ENCODE data around the gene OPCML.

The OPCML gene

DNA sequence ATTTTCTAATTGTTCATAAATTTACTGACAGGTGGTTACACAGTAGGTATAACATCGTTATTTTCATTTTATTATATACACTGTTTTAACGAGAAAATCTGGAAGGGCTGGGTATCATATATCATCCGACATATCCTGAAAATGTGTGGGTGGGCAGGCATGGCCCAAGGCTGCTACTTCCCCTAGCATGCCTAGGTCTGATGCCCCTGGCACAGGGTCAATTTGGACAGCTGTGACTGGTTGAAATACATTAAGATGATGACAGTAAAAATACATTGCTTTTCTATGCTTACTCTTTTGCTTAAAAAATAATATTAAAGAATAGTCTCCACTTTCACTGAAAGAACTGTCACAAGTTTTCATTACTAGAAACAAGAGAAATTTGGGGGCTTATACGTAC lies 908.8 kb downstream of the OPCML start:
- H3K27ac ChIP-seq (ENCODE audit: low read depth, low read length, poor library complexity, severe bottlenecking): no peak overlapping the region
- no peaks in the 10 kb centered on the region for H3K79me2 ChIP-seq (ENCODE audit: insufficient read depth, low read length)
- H2AFZ ChIP-seq (ENCODE audit: low read length): no peak overlapping the region
- H3K9me2 ChIP-seq (ENCODE audit: low read depth, low read length): no peaks in the 10 kb centered on the region
- TF ChIP-seq, protein P1, sequence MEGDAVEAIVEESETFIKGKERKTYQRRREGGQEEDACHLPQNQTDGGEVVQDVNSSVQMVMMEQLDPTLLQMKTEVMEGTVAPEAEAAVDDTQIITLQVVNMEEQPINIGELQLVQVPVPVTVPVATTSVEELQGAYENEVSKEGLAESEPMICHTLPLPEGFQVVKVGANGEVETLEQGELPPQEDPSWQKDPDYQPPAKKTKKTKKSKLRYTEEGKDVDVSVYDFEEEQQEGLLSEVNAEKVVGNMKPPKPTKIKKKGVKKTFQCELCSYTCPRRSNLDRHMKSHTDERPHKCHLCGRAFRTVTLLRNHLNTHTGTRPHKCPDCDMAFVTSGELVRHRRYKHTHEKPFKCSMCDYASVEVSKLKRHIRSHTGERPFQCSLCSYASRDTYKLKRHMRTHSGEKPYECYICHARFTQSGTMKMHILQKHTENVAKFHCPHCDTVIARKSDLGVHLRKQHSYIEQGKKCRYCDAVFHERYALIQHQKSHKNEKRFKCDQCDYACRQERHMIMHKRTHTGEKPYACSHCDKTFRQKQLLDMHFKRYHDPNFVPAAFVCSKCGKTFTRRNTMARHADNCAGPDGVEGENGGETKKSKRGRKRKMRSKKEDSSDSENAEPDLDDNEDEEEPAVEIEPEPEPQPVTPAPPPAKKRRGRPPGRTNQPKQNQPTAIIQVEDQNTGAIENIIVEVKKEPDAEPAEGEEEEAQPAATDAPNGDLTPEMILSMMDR (IDR thresholded peaks at IDR 0.05; ENCODE audit: low read length): no peak
- no peak for TF ChIP-seq EZH2 (IDR thresholded peaks at IDR 0.05; ENCODE audit: borderline replicate concordance, low read length)
- H3K27me3 ChIP-seq (ENCODE audit: insufficient read depth, low read length): no peaks in the 10 kb centered on the region
- no peaks in the 10 kb centered on the region for H3K36me3 ChIP-seq (ENCODE audit: insufficient read depth, low read length)
- no peaks in the 10 kb centered on the region for H3K9me3 ChIP-seq (ENCODE audit: low read length)
- no peaks in the 10 kb centered on the region for H3K4me1 ChIP-seq (ENCODE audit: insufficient read depth, low read length, severe bottlenecking)
- no peaks in the 10 kb centered on the region for H3F3A ChIP-seq (ENCODE audit: insufficient read depth, low read length)
- H4K20me1 ChIP-seq (ENCODE audit: insufficient read depth, low read length): no peaks in the 10 kb centered on the region
- H3K4me3 ChIP-seq (ENCODE audit: low read depth, low read length, poor library complexity, severe bottlenecking): no peak overlapping the region
- H3K9ac ChIP-seq (ENCODE audit: low read length): no peak overlapping the region
- no peak overlapping the region for H3K4me2 ChIP-seq (ENCODE audit: low read length)

DNA sequence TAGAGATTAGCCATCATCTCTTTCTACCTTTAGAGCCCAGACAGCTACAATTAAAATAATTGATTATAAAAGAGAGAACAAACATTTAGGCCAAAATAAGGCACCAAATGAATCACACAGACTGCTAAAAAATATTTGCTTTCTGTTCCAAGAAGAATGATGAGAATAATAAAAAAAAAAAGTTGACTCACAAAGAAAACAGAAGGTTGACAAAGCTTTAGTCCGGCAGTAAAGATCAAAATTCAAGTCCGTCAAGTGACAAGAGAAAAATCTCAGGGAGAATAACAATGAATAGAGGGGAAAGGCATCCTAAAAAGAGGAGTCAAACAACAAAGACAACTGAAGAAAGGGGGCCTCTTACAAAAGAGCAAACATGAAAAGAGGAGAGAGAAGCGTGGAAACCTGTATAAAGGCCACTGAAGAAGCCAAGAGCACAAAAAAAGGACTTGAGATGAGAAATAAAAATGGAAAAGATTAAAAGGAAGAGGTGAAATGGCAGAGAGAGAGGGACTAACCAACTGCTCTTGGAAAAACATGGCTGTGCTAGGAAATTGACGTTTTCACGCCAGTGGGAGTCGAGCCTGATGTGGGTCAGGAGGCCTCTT lies 910.2 kb downstream of the OPCML start:
- no peaks in the 10 kb centered on the region for H3K36me3 ChIP-seq (ENCODE audit: insufficient read depth, low read length)
- H3K27me3 ChIP-seq (ENCODE audit: insufficient read depth, low read length): no peaks in the 10 kb centered on the region
- H3K79me2 ChIP-seq (ENCODE audit: insufficient read depth, low read length): no peaks in the 10 kb centered on the region
- no peak for TF ChIP-seq EZH2 (IDR thresholded peaks at IDR 0.05; ENCODE audit: borderline replicate concordance, low read length)
- TF ChIP-seq, protein P1 (IDR thresholded peaks at IDR 0.05; ENCODE audit: low read length): no peak
- H3K27ac ChIP-seq (ENCODE audit: low read depth, low read length, poor library complexity, severe bottlenecking): no peak overlapping the region
- no peaks in the 10 kb centered on the region for H3F3A ChIP-seq (ENCODE audit: insufficient read depth, low read length)
- H3K9me2 ChIP-seq (ENCODE audit: low read depth, low read length): no peaks in the 10 kb centered on the region
- no peak overlapping the region for H2AFZ ChIP-seq (ENCODE audit: low read length)
- H3K4me1 ChIP-seq (ENCODE audit: insufficient read depth, low read length, severe bottlenecking): no peaks in the 10 kb centered on the region
- H3K4me3 ChIP-seq (ENCODE audit: low read depth, low read length, poor library complexity, severe bottlenecking): no peak overlapping the region
- H3K4me2 ChIP-seq (ENCODE audit: low read length): no peak overlapping the region
- no peak overlapping the region for H3K9ac ChIP-seq (ENCODE audit: low read length)
- no peaks in the 10 kb centered on the region for H4K20me1 ChIP-seq (ENCODE audit: insufficient read depth, low read length)
- no peaks in the 10 kb centered on the region for H3K9me3 ChIP-seq (ENCODE audit: low read length)

DNA sequence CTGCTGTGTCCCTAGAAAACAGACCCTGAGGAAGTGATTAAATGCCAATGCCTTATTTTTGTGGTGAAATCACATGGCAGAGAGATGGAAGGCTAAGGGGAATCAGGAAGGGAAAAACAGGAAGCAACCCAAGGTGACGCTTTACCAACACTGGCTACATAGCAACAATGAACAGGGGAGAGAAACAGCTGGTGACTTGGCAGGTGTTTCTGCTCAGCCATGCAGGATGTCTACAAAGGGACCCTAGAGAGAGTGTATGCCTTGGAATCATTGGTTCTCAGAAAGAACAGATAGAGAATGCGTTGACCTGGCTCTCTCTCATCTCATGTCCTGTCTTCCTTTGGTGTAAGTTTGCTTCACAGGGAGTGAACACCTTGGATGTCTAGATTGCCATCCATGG lies 911.9 kb downstream of the OPCML start:
- Histone ChIP-seq H3F3A (ENCODE audit: insufficient read depth, low read length) (no peaks in the 10 kb centered on the region), H3K79me2 (ENCODE audit: insufficient read depth, low read length) (no peaks in the 10 kb centered on the region), H3K4me1 (ENCODE audit: insufficient read depth, low read length, severe bottlenecking) (no peaks in the 10 kb centered on the region), H2AFZ (ENCODE audit: low read length) (no peak overlapping the region), H3K9me3 (ENCODE audit: low read length) (no peaks in the 10 kb centered on the region), H3K9ac (ENCODE audit: low read length) (no peak overlapping the region), H3K4me2 (ENCODE audit: low read length) (no peak overlapping the region), H3K4me3 (ENCODE audit: low read depth, low read length, poor library complexity, severe bottlenecking) (no peak overlapping the region), H4K20me1 (ENCODE audit: insufficient read depth, low read length) (no peaks in the 10 kb centered on the region), H3K27me3 (ENCODE audit: insufficient read depth, low read length) (no peaks in the 10 kb centered on the region), H3K36me3 (ENCODE audit: insufficient read depth, low read length) (no peaks in the 10 kb centered on the region), H3K9me2 (ENCODE audit: low read depth, low read length) (no peaks in the 10 kb centered on the region), H3K27ac (ENCODE audit: low read depth, low read length, poor library complexity, severe bottlenecking) (no peak overlapping the region)
- TF ChIP-seq, protein P1 (IDR thresholded peaks at IDR 0.05; ENCODE audit: low read length): no peak
- no peak for TF ChIP-seq EZH2 (IDR thresholded peaks at IDR 0.05; ENCODE audit: borderline replicate concordance, low read length)

All from OCI-LY1 (cell line).